PC-9 (cell line): ENCODE data around the gene BDH1.

Source experiments
- EZH2 ChIP-seq: fragments of 200-600 bp; sonication (generic); IDR thresholded peaks from 2 replicates; pipeline ENCODE4 v1.8.0; 2017; ENCODE audit warnings: antibody characterized with exemption, low read depth
- TF ChIP-seq, protein P1 (sequence below): fragments of 200-600 bp; sonication (generic); conservative IDR thresholded peaks from 2 replicates; pipeline ENCODE4 v1.6.1; 2017; ENCODE audit warnings: mixed run types, antibody characterized with exemption, mild to moderate bottlenecking, moderate library complexity

DNA sequence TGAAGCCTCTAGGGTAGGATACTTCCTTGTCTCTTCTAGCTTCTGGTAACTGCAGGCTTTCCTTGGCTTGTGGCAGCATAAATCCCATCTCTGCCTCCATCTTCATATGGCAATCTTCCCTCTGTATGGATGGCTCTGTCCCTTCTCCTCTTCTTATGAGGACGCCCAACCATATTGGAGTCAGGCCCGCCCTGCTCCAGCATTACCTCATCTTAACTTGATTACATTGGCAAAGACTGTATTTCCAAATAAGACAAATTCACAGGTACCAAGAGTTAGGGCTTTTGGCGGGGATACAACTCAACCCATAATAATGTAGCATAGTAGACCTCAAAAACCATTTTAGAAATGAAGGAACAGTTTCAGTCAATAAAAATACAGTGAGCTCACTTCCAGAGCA lies 75.4 kb downstream of the BDH1 start:
- TF ChIP-seq, protein P1, sequence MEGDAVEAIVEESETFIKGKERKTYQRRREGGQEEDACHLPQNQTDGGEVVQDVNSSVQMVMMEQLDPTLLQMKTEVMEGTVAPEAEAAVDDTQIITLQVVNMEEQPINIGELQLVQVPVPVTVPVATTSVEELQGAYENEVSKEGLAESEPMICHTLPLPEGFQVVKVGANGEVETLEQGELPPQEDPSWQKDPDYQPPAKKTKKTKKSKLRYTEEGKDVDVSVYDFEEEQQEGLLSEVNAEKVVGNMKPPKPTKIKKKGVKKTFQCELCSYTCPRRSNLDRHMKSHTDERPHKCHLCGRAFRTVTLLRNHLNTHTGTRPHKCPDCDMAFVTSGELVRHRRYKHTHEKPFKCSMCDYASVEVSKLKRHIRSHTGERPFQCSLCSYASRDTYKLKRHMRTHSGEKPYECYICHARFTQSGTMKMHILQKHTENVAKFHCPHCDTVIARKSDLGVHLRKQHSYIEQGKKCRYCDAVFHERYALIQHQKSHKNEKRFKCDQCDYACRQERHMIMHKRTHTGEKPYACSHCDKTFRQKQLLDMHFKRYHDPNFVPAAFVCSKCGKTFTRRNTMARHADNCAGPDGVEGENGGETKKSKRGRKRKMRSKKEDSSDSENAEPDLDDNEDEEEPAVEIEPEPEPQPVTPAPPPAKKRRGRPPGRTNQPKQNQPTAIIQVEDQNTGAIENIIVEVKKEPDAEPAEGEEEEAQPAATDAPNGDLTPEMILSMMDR = no peak
- TF ChIP-seq EZH2 = no peak
